SH-SY5Y (cell line): ENCODE results near the gene LRRC8A.

ENCODE experiments used
- GATA2 ChIP-seq: IDR thresholded peaks from 2 replicates; pipeline ENCODE4 v1.6.1; 2011; ENCODE audit warnings: mild to moderate bottlenecking, low read depth, low read length
- GATA3 ChIP-seq: IDR thresholded peaks from 2 replicates; pipeline ENCODE4 v1.6.1; 2011; ENCODE audit warnings: low read depth, mild to moderate bottlenecking, low read length, moderate library complexity

GRCh38 chr9:128886211-128886891, 4.4 kb downstream of the LRRC8A start:
- TF ChIP-seq GATA2: no peak
- TF ChIP-seq GATA3: no peak
